HG03280 (cell line): ENCODE data around the gene BPI.
"Not testable (repeated sequence)": the region's sequence is repeated elsewhere in the genome, so short reads cannot be mapped to it uniquely, and the experiment has no call there.

ENCODE experiments used
- ATAC-seq: cut with Tn5 transposase; IDR thresholded peaks from one replicate; pipeline ENCODE4 v1.9.1; 2021; ENCODE audit warnings: mild to moderate bottlenecking, moderate library complexity; ENCODE audit not compliant: unreplicated experiment

The BPI gene

GRCh38 chr20:38302786-38303185 is 1.2 kb upstream of the BPI start:
- ATAC-seq: no peak

- ATAC-seq: no peak
Observed at GRCh38 chr20:38304845-38305447, 990 bp downstream of the BPI start.

DNA sequence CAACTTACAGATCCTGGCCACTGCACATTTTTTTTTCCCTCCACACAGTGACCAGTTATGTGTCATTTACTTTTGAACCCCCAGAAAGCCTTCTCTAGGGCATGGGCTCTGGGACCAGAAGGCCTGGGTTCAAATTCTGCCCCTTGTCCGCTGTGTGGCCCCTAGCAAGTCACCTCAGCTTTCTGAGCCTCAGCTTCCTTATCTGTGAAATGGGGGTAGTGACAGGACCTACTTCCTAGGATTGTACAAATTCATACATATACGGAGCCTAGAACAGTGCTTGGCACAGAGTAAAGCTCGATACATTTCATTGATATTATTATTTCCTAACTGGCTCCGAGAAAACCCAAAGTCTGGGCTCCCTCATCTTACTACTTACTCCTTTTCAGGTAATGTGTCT is 1.6 kb downstream of the BPI start:
- ATAC-seq: no peak

GRCh38 chr20:38306379-38306778 is 2.4 kb downstream of the BPI start:
- ATAC-seq: no peak

DNA sequence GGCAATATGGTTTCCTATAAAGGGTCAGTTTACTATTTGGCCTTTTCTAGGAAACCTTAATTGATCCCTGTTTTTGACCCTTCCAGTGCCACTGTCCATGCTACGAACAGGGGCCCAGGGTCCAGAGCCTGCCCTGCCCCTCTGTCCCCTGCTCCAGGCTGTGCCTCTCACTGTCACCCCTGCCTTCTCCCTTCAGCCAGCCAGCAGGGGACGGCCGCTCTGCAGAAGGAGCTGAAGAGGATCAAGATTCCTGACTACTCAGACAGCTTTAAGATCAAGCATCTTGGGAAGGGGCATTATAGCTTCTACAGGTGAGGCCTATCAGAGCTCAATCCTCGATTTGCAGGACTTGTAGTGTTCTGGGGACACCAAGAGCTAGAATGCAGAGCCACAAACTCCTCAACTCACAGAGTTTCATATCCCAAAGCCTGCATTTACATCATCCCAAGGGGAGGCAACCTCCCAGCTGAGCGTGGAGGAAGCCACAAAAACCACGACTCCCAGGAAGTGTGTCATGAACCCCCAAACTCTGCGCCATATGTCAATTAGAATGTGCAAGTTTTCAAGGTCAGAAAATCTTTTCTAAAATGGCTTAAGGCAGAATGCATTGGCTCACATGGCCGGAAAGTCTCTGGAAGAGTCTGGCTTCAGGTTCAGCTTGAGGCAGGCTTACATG is 3.6 kb downstream of the BPI start:
- ATAC-seq: no peak

DNA sequence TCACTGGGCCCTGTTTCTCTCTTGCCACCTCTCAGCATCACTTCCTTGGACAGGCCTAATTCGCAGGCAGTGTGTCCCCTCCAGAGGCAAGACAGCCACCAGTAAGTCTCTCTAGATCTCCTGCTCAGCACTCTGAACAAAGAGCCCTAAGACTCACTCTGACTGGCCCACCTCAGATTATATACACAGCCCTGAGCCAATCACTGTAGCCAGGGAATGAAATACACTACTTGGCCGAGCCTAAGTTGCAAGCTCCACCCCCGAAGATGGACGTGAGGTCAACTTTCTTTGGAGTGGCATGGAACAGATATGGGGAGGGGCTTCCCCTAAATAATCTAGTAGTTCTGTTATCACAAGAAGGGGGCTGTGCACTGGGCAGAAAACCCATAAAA is 4.1 kb downstream of the BPI start:
- ATAC-seq: no peak

DNA sequence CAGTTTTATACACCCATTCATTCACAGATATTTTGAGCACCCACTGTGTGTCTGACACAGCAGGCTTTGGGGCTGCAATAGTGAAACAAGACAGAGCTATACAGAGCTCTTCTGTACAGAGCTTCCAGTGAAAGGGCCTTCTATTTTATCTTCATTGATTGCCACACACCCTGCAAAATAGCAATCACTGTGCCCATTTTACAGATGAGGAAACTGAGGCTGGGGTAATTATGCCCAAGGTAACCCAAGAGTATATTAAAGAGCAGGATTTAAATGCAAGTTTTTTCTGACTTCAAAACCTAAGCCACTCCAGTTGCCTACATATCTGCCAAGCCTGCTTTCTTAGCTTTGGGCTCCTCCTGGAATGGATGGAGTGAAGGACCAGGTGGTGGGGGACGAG is 4.5 kb downstream of the BPI start:
- no peak for ATAC-seq

DNA sequence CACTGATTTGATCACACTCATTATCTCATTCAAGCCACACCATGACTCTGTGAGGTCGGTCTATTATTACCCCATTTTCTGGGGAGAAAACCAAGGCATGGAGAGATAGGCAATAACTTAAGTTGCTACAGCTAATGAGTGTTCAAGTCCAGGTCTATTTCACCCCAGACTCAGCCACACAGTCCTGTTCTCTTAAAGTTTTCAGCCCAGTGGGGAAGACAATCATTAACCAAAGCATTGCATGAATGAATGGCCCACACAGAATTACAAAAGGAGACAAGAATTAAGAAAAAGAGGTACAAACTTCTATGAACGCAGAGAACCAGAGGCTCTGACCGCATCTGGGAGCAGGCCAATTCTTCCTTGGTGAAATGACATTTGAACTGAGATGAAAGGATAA is 7.1 kb downstream of the BPI start:
- no peak for ATAC-seq

GRCh38 chr20:38311491-38311890 is 7.5 kb downstream of the BPI start:
- ATAC-seq: no peak

GRCh38 chr20:38313676-38314075 is 9.7 kb downstream of the BPI start:
- no peak for ATAC-seq

DNA sequence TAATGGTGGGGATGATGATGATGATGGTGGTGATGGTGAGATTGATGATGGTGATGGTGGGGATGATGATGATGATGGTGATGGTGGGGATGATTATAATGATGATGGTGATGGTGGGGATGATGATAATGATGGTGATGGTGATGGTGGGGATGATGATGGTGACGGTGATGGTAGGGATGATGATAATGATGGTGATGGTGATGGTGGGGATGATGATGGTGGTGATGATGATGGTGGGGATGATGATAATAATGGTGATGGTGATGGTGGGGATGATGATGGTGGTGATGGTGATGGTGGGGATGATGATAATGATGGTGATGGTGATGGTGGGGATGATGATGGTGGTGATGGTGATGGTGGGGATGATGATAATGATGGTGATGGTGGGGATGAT is 10.4 kb downstream of the BPI start:
- ATAC-seq: not testable (repeated sequence)

DNA sequence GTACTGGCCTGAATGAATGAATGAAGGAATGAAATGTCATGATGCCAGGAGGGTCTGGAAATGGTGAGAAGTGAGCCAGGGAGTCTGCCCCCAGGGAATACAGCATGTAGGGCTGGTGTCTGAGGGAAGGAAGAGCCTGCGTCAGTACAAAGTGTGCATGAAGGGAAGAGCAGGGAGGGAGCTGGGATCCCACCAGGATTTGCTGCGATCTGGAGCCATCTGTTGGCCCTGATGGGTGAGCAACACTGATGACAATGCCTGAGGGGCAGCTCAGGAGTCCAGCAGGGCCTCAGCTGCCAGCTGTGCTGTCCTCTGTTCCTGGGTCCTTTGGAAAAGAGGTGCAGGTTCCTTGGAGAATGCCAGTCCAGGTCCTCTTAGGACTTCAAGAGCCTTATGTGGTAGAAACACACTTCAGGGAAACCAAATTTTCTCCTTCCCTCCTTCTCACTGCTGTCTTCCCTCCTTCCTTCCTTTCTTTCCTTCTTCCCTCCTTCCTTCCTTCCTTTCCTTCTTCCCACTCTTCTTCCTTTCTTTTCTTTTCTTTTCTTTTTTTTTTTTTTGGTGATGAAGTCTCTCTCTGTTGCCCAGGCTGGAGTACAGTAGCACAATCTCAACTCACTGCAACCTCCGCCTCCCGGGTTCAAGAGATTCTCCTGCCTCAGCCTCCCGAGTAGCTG is 11.5 kb downstream of the BPI start:
- no peak for ATAC-seq

DNA sequence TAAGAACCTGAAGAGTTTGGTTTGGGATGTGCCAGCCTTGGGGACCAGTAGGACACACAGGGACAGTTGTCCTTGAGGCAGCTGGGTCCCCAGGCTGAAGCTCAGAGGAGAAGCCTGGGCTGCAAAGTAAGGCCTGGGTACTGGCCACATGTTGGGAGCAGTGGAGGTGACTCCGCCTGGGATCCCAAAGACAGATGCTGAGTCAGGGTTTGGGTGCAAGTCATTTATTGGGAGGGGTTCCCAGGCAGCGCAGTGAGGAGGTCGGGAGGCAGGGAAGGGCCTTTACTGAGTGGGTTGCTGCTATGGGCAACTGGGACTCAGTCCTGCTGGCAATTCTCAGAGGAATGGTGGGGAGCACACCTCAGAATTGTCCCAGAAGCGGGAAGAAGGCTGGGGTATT is 12.4 kb downstream of the BPI start:
- no peak for ATAC-seq

GRCh38 chr20:38317422-38317821 is 13.5 kb downstream of the BPI start:
- ATAC-seq: no peak

- no peak for ATAC-seq
Observed at GRCh38 chr20:38320221-38320620, 16.3 kb downstream of the BPI start.

- ATAC-seq: no peak
Observed at GRCh38 chr20:38321959-38322598, 18.1 kb downstream of the BPI start.

DNA sequence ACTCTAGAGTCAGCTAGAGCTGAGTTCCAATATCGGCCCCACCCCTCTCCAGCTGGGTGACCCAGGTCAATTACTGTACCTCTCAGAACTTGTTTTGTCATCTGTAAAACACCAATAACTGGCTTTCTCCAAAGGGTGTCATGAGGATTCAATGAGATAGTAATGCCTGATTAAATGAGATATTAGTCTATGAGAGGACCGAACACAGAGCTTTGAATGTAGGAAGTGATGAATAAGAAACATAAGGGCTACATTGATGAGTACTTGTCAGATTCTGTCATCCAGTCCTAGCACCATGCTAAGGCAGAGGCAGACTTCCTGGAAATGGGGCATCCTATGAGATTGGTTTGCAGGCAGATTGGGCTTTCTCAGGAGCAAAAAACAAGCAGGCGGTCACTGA is 20.2 kb downstream of the BPI start:
- ATAC-seq: no peak

GRCh38 chr20:38325167-38325566 is 21.2 kb downstream of the BPI start:
- ATAC-seq: no peak

DNA sequence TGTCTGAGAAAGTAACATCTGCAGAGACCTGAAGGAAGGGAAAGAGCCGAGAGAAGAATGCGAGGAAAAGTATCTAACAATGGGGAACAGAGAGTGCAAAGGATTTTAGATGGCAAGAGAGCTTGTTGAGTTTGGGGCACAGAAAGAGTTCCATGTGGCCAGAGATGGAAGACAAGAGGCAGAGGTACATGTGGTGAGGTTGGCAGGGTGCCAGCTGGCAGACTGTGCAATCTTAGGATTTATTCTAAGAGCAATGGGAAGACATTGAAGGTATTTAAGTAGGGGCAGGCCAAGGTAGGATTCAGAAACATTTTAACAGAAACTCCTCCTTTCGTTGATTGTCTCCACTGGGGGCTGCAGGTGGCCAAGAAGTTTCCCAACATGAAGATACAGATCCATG is 21.9 kb downstream of the BPI start:
- no peak for ATAC-seq

DNA sequence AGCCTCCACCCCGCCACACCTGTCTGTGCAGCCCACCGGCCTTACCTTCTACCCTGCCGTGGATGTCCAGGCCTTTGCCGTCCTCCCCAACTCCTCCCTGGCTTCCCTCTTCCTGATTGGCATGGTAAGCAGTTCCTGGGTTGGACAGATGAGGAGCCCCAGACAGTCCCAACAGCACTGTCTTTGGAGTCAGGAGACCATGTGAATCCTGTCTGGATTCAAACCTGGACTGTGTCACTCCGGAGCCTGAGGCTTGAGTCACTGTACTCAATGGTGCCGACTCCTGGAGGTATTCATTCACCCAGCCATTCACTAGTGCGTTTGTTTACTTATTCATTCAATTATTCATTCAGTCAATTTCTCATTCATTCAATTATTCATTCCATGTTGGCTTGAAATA is 22.4 kb downstream of the BPI start:
- ATAC-seq: no peak

DNA sequence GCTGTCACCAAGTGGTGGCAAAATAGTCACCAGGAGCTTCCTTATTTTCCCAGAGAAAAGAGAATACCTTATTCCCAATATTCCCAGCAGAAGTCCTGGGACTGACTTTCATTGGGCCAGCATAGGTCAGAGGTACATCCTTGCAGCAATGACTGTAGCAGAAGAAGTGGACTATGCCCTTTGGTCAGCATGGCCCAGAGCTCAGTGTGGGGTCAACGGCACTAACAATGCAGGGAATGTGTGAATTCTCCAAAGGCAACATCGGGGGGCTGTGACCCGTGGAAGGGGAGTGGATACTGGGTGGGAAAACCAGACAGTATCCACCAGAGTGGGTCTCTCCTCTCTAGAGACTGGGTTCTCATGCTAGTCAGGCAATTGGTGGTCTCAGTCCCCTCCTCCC is 26.7 kb downstream of the BPI start:
- ATAC-seq: no peak

GRCh38 chr20:38331245-38331644 is 27.3 kb downstream of the BPI start:
- no peak for ATAC-seq
